DMS 273 treated with DMSO at 0.1 percent for 48 hours (cell line): ENCODE data around the gene GINS2.

Experiments
- DNase-seq: peaks from one replicate; lab custom pipeline; 2025; lab: John Stamatoyannopoulos, UW

The GINS2 gene

GRCh38 chr16:85716022-85716679 is 27.4 kb upstream of the GINS2 start:
- DNase-seq: no peak

GRCh38 chr16:85715169-85716021 is 26.6 kb upstream of the GINS2 start:
- peak; percentile 47 for DNase-seq

GRCh38 chr16:85712801-85713200 is 24.0 kb upstream of the GINS2 start:
- no peak for DNase-seq

- no peak for DNase-seq
Observed at GRCh38 chr16:85711982-85712587, 23.3 kb upstream of the GINS2 start.

- DNase-seq: no peak
Observed at GRCh38 chr16:85710732-85711131, 22.0 kb upstream of the GINS2 start.

GRCh38 chr16:85709766-85710585 is 21.2 kb upstream of the GINS2 start:
- no peak for DNase-seq

GRCh38 chr16:85708338-85708737 is 19.6 kb upstream of the GINS2 start:
- no peak for DNase-seq

- DNase-seq: no peak
Observed at GRCh38 chr16:85707528-85708095, 18.9 kb upstream of the GINS2 start.

GRCh38 chr16:85706449-85707034 is 17.8 kb upstream of the GINS2 start:
- DNase-seq: no peak

- no peak for DNase-seq
Observed at GRCh38 chr16:85704900-85705846, 16.4 kb upstream of the GINS2 start.

GRCh38 chr16:85704011-85704410 is 15.3 kb upstream of the GINS2 start:
- no peak for DNase-seq

- no peak for DNase-seq
Observed at GRCh38 chr16:85699628-85700027, 10.9 kb upstream of the GINS2 start.

- no peak for DNase-seq
Observed at GRCh38 chr16:85698935-85699558, 10.3 kb upstream of the GINS2 start.

- no peak for DNase-seq
Observed at GRCh38 chr16:85698459-85698891, 9.7 kb upstream of the GINS2 start.

- DNase-seq: no peak
Observed at GRCh38 chr16:85697431-85697830, 8.7 kb upstream of the GINS2 start.

GRCh38 chr16:85696781-85697180 is 8.0 kb upstream of the GINS2 start:
- DNase-seq: no peak

GRCh38 chr16:85695196-85696128 is 6.7 kb upstream of the GINS2 start:
- no peak for DNase-seq

- DNase-seq: no peak
Observed at GRCh38 chr16:85690469-85691064, 1.8 kb upstream of the GINS2 start.
